HepG2 (cell line): ENCODE data around the gene SHBG. TPM values are rescaled to one million over a fixed set of nuclear protein-coding genes. Genes with fewer than 3 reads are reported as not detected.

Experiments used
- CBFB ChIP-seq: sonication (generic); formaldehyde crosslinking; IDR thresholded peaks from 2 replicates; pipeline ENCODE4 v1.4.0; 2020; ENCODE audit warnings: missing genetic modification reagents
- CBX2 ChIP-seq, 2 experiments: fragments of 200-600 bp in 1 of 2; sonication (generic); formaldehyde crosslinking in 1 of 2; IDR thresholded peaks; 2 replicates each; pipeline versions ENCODE4 v1.7.0 to v1.8.1; 2018 to 2022; ENCODE audit warnings: low read depth in 2 of 2, low read length in 1 of 2, mild to moderate bottlenecking in 1 of 2, missing genetic modification reagents in 1 of 2
- FLYWCH1 ChIP-seq: sonication (generic); formaldehyde crosslinking; IDR thresholded peaks from 2 replicates; pipeline ENCODE4 v1.8.1; 2023; ENCODE audit warnings: mild to moderate bottlenecking, missing genetic modification reagents
- GATA4 ChIP-seq: sonication (generic); IDR thresholded peaks from 2 replicates; pipeline ENCODE4 v1.6.1; 2016; ENCODE audit warnings: antibody characterized with exemption, low read depth, borderline replicate concordance
- GLMP ChIP-seq: sonication (generic); formaldehyde crosslinking; IDR thresholded peaks from 2 replicates; pipeline ENCODE4 v1.9.0; 2021; ENCODE audit warnings: missing genetic modification reagents, mild to moderate bottlenecking, borderline replicate concordance
- JUNB ChIP-seq: sonication (generic); formaldehyde crosslinking; IDR thresholded peaks from 2 replicates; pipeline ENCODE4 v1.8.0; 2022; ENCODE audit warnings: missing genetic modification reagents, mild to moderate bottlenecking, borderline replicate concordance
- PHF5A ChIP-seq: IDR thresholded peaks from one replicate; pipeline ENCODE4 v1.6.1; 2018; ENCODE audit warnings: low read depth, missing genetic modification reagents; ENCODE audit not compliant: unreplicated experiment
- SMAD9 ChIP-seq: sonication (generic); formaldehyde crosslinking; IDR thresholded peaks from 2 replicates; pipeline ENCODE4 v1.5.1; 2020; ENCODE audit warnings: mild to moderate bottlenecking, missing genetic modification reagents
- YY1 ChIP-seq: IDR thresholded peaks from 2 replicates; pipeline ENCODE4 v1.6.1; 2011; ENCODE audit warnings: low read length, low read depth, moderate library complexity, mild to moderate bottlenecking; ENCODE audit not compliant: insufficient read depth, insufficient replicate concordance
- ZNF232 ChIP-seq: sonication (generic); formaldehyde crosslinking; IDR thresholded peaks from 2 replicates; pipeline ENCODE4 v1.4.0; 2020; ENCODE audit warnings: missing genetic modification reagents, borderline replicate concordance
- ZNF530 ChIP-seq: sonication (generic); formaldehyde crosslinking; IDR thresholded peaks from 2 replicates; pipeline ENCODE4 v1.5.0; 2020; ENCODE audit warnings: low read depth, mild to moderate bottlenecking, missing genetic modification reagents
- polyA plus RNA-seq, 8 experiments: library from polyadenylated mRNA; depleted of rRNA in 3 of 8; stranded (reverse) in 7 of 8; unstranded in 1 of 8; fragments of >200 nt; fragmentation: Illumina TruSeq in 4 of 8; extraction: Trizol in 4 of 8; gene quantifications; 2 replicates each; pipeline versions ENCODE4 v1.2.1 to v1.2.3, GENCODE V29; 2011 to 2016; ENCODE audit warnings: low read depth in 4 of 8, missing spikeins in 1 of 8, mixed read lengths in 1 of 8; ENCODE audit not compliant: insufficient read depth in 1 of 8
- total RNA-seq, 5 experiments: library from RNA; depleted of rRNA; stranded (reverse); fragments of >200 nt; fragmentation: Illumina TruSeq; extraction: Trizol; gene quantifications; 2 replicates each; pipeline ENCODE4 v1.2.3, GENCODE V29; 2016; ENCODE audit warnings: low read depth in 1 of 5
- TF ChIP-seq, protein P1 (sequence below): IDR thresholded peaks from 2 replicates; pipeline ENCODE4 v1.6.1; 2016; ENCODE audit warnings: low read depth, missing genetic modification reagents, missing compliant biosample characterization
- TF ChIP-seq, protein P2 (sequence below): sonication (generic); formaldehyde crosslinking; IDR thresholded peaks from 2 replicates; pipeline ENCODE4 v1.5.1; 2020; ENCODE audit warnings: mild to moderate bottlenecking, missing genetic modification reagents, borderline replicate concordance

The SHBG gene
- total and polyA plus RNA-seq, 2 of the 13 experiments (the other 11 are each of a cell fraction or from before 2014, with no cell fraction given), result 4.0 to 6.1 TPM

GRCh38 chr17:7627250-7628121 is 2.4 kb upstream of the SHBG start, which contains the start of gene SAT2 (continued):
- TF ChIP-seq, protein P1, sequence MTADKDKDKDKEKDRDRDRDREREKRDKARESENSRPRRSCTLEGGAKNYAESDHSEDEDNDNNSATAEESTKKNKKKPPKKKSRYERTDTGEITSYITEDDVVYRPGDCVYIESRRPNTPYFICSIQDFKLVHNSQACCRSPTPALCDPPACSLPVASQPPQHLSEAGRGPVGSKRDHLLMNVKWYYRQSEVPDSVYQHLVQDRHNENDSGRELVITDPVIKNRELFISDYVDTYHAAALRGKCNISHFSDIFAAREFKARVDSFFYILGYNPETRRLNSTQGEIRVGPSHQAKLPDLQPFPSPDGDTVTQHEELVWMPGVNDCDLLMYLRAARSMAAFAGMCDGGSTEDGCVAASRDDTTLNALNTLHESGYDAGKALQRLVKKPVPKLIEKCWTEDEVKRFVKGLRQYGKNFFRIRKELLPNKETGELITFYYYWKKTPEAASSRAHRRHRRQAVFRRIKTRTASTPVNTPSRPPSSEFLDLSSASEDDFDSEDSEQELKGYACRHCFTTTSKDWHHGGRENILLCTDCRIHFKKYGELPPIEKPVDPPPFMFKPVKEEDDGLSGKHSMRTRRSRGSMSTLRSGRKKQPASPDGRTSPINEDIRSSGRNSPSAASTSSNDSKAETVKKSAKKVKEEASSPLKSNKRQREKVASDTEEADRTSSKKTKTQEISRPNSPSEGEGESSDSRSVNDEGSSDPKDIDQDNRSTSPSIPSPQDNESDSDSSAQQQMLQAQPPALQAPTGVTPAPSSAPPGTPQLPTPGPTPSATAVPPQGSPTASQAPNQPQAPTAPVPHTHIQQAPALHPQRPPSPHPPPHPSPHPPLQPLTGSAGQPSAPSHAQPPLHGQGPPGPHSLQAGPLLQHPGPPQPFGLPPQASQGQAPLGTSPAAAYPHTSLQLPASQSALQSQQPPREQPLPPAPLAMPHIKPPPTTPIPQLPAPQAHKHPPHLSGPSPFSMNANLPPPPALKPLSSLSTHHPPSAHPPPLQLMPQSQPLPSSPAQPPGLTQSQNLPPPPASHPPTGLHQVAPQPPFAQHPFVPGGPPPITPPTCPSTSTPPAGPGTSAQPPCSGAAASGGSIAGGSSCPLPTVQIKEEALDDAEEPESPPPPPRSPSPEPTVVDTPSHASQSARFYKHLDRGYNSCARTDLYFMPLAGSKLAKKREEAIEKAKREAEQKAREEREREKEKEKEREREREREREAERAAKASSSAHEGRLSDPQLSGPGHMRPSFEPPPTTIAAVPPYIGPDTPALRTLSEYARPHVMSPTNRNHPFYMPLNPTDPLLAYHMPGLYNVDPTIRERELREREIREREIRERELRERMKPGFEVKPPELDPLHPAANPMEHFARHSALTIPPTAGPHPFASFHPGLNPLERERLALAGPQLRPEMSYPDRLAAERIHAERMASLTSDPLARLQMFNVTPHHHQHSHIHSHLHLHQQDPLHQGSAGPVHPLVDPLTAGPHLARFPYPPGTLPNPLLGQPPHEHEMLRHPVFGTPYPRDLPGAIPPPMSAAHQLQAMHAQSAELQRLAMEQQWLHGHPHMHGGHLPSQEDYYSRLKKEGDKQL (CRISPR knock-in tag), result 0 out of 2 replicates have a peak, but pooled peaks have one; percentile 70
- TF ChIP-seq SMAD9 (CRISPR knock-in tag) (no peak), GATA4 (no peak), YY1 (peak; percentile 37), JUNB (CRISPR knock-in tag) (no peak), GLMP (CRISPR knock-in tag) (no peak), PHF5A (no peak), ZNF530 (CRISPR knock-in tag) (no peak), FLYWCH1 (CRISPR knock-in tag) (no peak), CBFB (peak; percentile 79; the same call in 1 of the 2 replicates), ZNF232 (CRISPR knock-in tag) (peak; percentile 76; the same call in 1 of the 2 replicates), CBX2 (IDR thresholded peaks at IDR 0.05; ENCODE audit: low read depth, low read length) (no peak), CBX2 (CRISPR knock-in tag; IDR thresholded peaks at IDR 0.05; ENCODE audit: low read depth) (no peak)
- TF ChIP-seq, protein P2, sequence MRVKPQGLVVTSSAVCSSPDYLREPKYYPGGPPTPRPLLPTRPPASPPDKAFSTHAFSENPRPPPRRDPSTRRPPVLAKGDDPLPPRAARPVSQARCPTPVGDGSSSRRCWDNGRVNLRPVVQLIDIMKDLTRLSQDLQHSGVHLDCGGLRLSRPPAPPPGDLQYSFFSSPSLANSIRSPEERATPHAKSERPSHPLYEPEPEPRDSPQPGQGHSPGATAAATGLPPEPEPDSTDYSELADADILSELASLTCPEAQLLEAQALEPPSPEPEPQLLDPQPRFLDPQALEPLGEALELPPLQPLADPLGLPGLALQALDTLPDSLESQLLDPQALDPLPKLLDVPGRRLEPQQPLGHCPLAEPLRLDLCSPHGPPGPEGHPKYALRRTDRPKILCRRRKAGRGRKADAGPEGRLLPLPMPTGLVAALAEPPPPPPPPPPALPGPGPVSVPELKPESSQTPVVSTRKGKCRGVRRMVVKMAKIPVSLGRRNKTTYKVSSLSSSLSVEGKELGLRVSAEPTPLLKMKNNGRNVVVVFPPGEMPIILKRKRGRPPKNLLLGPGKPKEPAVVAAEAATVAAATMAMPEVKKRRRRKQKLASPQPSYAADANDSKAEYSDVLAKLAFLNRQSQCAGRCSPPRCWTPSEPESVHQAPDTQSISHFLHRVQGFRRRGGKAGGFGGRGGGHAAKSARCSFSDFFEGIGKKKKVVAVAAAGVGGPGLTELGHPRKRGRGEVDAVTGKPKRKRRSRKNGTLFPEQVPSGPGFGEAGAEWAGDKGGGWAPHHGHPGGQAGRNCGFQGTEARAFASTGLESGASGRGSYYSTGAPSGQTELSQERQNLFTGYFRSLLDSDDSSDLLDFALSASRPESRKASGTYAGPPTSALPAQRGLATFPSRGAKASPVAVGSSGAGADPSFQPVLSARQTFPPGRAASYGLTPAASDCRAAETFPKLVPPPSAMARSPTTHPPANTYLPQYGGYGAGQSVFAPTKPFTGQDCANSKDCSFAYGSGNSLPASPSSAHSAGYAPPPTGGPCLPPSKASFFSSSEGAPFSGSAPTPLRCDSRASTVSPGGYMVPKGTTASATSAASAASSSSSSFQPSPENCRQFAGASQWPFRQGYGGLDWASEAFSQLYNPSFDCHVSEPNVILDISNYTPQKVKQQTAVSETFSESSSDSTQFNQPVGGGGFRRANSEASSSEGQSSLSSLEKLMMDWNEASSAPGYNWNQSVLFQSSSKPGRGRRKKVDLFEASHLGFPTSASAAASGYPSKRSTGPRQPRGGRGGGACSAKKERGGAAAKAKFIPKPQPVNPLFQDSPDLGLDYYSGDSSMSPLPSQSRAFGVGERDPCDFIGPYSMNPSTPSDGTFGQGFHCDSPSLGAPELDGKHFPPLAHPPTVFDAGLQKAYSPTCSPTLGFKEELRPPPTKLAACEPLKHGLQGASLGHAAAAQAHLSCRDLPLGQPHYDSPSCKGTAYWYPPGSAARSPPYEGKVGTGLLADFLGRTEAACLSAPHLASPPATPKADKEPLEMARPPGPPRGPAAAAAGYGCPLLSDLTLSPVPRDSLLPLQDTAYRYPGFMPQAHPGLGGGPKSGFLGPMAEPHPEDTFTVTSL (CRISPR knock-in tag), result 0 out of 2 replicates have a peak, but pooled peaks have one; percentile 28
